Globus pallidus (tissue), 1 donor: ENCODE data around the gene AARS2.
"Not testable (repeated sequence)": the region's sequence is repeated elsewhere in the genome, so short reads cannot be mapped to it uniquely, and the experiment has no call there.

ENCODE experiments used
- DNase-seq: peaks from one replicate; pipeline ENCODE4 v3.0.0-alpha.2; 2015; ENCODE audit warnings: low spot score

The AARS2 gene

DNA sequence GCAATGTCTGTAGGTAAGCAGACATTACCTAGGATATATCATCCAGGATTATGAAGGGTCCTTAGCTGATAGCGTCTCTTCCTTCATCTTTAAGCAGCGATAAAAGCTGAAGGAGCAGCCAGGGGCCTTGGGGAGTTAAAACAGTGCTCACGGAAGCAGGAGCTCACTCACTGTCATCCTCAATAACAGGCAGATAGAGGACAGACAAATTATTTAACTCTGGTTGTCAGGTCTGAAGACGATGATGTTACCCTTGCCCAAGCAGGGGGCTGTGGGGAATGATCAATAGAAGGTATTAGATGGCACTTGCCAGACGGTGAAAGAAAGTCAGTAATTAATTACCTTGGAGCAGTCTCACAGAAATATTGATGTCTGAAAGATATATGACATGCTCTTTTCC, 16.7 kb upstream of the AARS2 start:
- no peak for DNase-seq

DNA sequence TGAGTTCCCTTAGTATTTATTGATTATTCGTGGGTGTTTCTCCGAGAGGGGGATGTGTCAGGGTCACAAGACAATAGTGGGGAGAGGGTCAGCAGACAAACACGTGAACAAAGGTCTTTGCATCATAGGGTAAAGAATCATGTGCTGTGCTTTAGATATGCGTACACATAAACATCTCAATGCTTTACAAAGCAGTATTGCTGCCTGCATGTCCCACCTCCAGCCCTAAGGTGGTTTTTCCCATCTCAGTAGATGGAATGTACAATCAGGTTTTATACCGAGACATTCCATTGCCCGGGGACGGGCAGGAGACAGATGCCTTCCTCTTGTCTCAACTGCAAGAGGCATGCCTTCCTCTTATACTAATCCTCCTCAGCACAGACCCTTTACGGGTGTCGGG, 15.1 kb upstream of the AARS2 start:
- DNase-seq: not testable (repeated sequence)

DNA sequence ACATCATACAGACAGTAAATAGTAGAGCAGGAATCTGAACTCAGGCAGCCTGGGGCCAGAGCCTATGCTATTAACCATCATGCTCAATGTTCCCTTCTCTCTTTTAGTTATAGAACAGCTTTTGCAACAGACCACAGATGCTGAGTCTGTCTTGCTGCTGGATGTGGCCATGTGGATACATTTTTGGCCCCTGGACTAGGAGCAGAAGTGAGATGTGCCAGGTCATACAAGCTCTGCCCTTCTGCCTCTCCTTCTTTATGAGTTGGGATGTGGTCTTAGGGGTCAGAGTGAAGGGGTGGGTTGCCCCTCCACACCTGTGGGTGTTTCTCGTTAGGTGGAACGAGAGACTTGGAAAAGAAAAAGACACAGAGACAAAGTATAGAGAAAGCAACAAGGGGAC, 14.6 kb upstream of the AARS2 start:
- DNase-seq: no peak

DNA sequence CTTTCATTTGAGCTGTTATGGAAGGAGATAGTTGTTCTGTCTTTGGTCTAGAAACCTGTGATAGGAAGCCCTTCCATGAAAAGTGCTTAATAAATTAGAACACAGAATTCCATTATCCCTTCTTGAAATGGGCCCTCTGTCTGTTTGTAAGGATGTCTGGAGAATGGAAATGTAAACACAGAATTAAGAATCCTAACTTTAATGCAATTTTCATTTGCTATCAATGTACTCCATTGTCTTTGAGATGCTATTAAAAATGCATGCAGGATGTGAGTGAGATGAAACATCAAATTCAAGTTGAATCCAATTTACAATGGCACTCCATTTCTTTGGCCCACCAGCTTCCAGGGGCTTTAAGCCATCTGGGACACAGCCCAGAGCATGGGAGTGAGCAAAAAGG, 13.9 kb upstream of the AARS2 start:
- DNase-seq: no peak

DNA sequence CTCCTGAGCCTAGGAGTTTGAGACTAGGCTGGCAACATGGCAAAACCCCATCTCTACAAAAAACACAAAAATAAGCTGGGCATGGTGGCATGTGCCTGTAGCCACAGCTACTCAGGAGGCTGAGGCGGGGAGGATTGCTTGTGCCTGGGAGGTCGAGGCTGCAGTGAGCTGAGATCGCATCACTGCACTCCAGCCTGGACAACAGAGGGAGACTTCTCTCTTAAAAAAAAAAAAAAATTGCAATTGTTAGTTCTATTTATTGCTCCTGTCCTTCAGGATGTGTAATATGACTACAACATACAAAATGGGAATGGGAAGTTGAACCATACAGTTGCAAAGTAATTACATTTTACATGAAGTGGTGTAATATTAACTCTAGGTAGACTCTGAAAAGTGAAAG, 8.1 kb upstream of the AARS2 start:
- DNase-seq: no peak

DNA sequence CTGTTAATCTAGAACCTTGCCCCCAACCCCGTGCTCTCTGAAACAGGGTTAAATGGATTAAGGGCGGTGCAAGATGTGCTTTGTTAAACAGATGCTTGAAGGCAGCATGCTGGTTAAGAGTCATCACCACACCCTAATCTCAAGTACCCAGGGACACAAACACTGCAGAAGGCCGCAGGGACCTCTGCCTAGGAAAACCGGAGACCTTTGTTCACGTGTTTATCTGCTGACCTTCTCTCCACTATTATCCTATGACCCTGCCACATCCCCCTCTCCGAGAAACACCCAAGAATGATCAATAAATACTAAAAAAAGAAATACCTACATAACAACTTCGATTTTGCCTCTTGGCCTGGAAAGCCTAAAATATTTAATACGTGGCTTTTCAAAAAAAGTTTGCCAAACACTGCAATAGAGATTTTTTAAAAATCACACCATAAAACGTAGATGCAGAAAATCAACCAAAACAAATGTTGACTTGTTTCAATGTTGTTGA, 4.0 kb upstream of the AARS2 start:
- not testable (repeated sequence) for DNase-seq

DNA sequence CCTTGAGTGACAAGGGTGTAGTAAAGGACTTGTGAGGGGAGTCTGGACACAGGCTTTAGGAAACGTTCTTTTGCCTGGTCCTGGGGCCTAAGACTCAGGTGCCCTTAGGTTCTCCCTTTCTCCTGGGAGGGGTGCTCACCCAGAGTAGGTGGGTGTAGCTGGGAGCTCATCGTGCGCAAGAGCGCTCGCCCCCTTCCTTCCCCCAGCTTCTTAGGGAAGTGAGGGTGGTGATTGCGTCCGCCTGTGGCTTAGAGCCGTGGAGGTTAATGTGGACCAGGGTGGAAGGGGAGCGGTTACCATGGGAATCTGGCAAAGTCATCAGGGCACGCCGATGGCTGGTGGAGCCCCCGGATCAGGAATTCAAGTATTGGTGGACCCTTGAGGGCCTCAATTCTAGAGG, 3.3 kb upstream of the AARS2 start:
- no peak for DNase-seq

DNA sequence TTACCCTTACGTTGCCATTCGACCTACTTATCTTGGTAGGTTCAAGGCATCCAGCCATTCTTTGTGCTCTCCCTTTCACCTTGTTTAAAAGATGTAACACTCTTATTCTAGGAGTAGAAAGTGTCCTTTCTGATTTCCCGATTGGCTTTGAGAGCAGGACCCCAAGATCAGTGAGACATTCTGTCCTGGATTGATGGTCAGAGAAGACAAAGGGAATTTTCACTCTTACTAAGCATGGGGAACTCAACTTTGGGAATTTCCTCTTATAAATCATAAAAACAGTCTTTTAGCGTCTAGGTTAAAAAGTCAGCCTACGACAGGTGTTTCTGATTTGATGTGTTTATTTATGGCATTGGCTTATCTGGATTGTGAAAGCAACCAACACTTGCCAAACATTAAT, 2.8 kb upstream of the AARS2 start:
- DNase-seq: no peak

DNA sequence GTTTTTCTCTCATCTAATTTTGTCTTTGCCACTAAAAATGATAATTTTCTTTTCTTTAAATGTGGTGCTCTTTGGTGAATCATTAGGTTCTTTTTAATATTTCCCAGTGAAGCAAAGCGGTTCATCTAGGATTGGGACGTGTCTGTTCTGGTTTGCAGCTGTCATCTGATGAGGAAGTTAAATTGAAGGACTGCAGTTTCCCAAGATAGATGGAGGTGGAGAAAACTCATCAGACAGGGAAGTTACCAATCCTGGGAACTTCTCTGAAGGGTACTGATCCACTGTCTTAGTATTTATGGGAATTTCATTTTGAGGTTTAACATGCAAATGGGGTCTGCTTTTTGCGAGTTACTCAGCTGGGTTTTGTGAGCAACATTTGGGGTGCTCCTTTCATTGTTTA, 2.4 kb upstream of the AARS2 start:
- no peak for DNase-seq

DNA sequence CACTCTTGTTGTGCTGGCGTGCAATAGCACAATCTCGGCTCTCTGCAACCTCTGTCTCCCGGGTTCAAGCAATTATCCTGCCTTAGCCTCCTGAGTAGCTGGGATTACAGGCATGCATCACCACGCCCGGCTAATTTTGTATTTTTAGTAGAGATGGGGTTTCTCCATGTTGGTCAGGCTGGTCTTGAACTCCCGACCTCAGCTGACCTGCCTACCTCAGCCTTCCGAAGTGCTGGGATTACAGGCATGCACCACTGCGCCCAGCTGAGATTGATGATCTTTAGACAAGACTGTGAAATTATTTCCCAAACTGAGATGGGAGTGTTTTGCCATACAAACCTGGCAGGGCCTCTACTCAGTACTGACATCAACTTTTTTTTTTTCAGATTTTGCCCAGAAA, 1.5 kb upstream of the AARS2 start:
- DNase-seq: not testable (repeated sequence)

DNA sequence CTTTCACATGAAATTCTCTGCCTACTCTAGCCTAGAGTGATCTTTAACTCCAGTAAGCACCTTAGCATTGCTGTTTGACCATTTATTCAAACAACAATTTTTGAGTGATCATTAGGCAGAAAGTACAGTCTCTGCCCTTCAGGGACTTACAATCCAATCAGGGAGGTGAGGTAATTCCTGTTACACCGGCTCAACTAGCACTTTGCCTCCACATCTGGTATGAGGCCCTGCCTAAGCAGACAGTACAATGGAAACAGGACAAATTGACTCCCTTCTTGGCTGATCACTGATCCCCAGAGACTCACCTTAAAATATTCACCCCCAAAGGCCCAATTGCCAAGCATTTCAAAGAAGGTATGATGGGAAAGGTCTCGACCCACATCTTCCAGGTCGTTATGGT, 1.4 kb downstream of the AARS2 start:
- no peak for DNase-seq

DNA sequence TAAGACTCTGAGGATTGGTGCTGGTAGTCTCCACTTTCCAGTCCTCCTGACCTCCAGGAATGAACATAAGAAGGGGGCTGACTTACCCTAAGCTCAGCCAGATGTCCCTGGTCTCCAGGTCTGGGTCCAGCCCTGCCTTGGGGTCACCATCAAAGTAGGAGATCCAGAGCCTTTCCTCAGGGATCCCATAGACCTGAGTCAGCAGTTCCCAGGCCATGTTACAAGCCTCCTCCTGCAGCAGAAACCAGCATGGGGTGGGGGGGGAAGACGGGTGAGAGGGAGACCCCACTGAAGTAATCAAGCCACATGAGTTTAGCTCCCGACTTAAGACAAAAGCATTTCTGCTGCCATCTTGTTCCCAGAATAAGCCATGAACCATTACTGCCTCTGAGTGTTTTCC, 1.8 kb downstream of the AARS2 start:
- DNase-seq: no peak

DNA sequence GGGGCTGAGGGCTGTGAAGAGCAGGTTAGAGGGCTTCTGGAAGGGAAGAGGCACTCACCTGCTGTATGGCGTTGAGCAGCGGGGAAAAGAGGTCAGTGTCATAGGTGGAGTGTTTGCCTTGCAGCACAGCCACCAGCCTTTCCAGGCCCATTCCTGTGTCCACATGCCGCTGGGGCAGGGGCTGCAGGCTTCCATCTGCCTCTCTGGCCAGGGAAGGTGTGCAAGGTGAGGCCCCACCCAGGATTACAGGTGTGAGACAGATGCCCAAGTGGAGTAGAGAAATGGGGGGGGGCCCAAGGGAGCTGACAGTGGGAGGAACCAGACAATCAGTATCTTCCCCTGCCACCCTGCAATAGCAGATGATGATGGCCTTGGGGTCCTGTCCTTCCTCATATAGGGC, 2.9 kb downstream of the AARS2 start:
- no peak for DNase-seq

DNA sequence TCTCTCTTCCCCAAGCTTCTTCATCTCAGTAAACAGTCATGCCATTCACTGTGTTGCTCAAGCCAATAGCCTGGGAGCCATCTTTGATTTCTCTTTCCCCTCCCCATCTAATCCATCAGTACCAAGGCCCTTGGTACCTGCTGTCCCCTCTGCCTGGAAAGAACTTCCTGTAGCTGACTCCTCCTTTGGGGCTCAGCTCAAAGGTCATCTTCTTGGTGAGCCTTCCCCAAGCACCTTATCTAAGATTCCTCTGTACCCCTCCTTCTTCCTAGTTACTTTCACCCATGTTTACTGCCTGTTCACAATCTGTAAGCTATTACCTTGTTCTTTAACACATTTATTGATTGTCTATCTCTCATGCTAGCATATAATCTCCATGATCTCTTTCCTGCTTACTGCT, 3.5 kb downstream of the AARS2 start:
- no peak for DNase-seq

DNA sequence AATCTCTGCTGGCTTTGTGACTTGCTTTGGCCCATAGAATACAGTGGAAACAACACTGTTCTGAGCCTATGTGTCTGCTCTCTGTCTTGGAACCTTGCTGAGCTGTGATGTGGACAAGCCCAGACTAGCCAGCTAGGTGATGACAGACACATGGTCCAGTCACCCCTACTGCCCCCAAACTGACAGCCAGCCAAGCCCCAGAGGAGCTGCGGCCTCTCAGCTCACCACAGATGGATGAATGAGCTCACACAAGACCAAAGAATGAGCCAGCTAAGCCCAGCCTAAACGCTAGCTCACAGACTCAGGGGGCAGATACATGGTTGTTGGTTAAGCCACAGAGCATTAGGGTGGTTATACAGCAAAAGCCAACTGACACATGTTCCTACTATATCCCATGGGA, 4.1 kb downstream of the AARS2 start:
- no peak for DNase-seq

DNA sequence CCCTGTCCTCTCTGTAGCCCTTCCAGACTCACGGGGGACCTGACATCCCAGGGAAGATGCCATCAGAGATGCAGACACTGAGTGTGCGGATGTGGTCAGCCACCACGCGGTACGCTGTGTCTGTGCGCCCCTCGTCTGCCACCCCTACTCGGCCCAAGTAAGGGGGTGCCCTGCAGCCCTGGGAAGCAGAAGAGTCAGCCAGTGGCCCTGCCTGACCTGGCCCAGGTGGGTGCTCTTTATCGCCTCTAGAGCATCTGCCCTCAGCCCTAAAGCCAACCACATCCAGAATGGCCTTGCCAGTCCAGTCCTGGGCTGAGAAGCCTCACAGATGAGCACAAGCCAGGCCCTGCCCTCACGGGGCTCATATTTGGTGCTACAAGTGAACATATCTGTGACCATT, 5.9 kb downstream of the AARS2 start:
- no peak for DNase-seq

DNA sequence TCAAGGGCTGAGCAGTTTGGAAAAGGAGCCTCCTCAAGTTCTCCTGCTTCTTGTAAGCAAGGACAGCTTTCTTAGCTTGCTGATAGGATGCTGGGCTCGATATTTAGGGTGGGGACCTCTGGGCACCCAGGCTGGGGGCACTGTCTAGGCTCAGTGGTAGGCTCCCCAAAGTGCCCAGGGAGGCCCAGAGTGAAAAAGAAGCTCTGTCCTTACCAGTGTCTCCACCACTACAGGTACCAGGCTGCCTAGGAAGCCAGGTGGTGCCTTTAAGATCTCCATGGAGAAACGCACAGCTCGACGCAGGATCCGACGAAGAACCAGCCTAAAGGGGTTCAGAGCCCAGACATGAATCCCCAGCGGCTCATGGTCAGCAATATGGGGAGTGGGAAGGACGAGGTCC, 6.4 kb downstream of the AARS2 start:
- no peak for DNase-seq

DNA sequence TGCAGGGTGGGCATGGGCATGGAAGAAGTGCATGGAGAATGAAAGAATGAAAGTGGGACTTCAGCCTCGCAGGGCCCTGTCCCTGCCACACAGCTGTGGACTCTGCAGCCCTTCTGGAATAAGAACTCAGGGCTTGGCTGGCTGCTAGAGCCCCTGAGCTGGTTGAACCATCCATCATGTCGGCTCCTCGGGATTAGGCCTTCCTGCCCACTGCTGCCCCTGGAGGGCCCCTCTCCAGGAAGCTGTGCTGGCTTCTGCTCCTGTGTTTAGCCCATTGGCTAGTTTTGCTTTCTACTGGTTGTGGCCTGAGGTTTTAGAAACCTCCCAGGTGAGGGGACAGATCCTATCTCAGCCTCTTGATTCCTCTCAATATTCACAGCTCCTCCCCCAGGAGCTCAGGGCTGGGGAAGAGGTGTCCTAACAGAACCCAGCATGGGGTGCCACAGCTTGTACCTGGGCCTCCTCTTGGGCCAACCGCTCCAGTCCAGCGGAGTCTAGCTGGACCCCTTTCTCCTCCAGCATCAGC, 7.9 kb downstream of the AARS2 start:
- DNase-seq: no peak

DNA sequence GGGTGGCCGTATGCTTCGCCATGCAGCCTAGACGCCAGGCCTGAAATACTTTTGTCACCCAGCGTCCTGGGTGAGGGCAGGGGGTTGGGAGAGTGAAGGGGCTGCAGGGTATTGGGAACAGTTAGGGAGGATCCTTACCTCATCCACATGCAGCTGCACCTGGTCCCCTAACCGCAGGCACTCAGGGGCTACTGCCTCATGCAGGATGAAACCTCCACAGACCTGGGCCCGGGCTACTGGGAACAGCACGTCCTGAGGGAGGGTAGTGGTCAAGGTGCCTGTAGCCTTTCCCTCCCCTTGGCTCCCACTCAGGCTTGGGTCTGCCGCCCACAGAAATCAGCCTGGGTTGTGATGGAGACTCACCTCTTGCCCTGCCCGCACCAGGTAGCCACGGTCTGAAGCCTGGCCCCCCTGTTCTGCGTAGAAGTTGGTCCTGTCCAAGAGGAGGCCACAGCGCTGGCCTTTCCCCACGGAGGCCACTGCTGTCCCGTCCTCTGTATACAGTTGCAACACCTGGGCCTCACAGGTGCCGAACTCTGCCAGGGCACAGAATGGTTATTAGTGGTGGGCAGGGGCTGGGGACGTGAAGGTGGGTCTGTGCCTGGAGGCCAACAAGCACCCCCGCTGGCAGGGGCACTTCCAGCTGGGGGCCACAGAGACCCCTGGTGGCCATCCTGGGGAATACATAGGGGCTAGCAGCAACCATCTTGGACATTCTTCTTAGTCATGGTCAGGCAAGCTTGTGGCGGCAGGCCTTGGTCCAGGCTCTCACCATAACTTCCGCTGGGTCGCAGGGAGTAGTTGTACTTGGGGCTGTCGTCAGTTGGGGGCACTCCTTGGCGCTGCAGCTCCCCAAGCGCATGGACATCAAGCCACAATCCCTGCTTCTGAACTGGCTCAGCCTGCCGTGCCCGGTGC, 8.6 kb downstream of the AARS2 start:
- no peak for DNase-seq

DNA sequence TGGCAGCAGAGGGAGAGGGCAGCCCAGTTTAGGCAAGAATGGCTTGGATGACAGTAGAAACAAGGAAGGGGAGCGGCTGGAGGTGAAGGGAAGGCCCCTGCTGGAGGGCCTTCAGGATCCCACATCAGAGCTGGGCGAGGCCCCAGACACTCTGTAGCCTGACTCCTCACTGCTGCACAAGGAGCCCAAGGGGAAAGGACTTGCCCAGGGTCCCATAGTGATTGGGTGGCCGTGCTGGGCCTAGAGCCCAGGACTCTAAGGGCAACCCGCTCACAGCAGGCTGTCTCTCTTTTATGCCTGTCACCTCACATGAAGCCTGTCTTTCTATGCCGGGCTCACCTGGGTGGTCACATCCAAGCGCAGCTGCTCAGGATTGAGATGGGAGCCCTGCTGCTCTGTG, 9.3 kb downstream of the AARS2 start:
- no peak for DNase-seq

DNA sequence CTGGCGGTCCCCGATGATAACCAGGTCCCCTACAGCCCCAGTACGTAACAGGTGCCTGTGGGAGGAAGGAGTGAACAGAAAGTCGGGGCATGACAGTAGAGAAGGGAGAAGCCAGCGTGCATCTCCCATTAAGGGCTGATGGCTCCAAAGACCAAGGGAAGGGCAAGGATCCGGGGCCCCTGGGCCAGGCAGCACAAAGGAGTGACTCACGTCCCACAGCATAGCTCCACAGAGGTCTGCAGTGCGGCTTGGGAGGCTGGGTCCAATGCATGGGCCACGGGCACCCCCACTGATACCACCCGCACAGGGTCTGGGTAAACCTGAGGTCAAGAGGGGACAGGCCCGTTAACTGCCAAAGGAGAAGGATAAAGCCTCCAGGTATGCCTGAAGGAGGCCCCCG, 10.3 kb downstream of the AARS2 start:
- no peak for DNase-seq

DNA sequence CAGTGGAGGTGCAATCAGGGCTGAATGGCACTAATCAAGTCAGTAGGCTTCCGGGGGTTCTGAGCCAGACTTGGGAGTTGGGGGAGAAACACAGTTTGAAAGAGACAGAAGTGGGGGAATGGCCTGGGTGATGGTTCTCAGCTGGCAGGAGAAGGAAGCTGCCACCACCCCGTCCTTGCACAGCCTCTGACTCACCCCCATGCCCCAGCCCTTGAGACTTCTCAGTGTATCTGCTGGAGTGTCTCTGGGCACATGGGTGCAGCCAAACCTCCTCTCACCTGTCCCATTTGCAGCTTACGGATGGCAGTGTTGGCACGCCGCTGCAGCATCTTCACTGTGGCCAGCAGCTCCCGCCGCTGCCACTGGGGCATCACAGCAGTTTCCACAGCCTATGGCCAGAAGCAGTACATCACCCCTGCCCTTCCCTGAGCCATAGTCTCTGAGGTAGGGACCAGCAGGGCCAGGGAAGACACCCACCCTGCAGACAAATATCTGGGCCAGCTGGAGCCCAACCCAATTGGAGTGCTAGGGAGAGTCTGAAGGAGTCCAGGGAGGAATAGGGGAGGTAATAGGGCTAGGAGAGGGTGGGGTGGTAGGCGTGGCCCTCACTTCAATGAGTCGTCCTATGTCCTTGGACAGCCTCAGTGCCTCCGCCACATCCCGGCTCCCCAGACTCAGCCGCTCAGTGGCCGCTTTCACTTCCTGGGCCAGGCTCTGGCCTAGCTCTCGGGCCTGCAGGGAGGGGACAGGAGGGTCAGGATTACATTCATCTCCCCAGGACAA, 11.2 kb downstream of the AARS2 start:
- DNase-seq: no peak

DNA sequence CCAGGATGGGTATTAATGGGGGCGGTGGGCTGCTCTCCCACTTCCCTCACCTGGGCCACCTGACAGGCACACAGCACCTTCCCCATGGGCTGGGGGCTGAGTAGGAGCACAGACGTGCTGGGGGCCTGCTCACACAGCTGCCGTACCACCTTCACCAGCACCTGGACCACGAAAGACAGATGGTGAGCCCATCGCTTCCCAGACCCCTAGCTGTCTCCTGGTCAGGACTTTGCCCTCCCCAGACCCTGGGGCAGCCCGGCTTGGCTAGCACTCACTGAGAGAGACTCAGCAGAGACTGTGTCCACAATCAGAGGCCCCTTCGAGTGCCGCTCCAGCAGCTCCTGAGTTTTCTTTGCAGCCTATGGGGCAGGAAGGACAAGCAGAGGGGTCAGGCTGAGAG, 12.0 kb downstream of the AARS2 start:
- no peak for DNase-seq
